WTC11 (cell line): ENCODE results near the gene AFP. TPM values are rescaled to one million over a fixed set of nuclear protein-coding genes. Genes with fewer than 3 reads are reported as not detected.

ENCODE experiments used
- ATAC-seq: fragments of 200-7000 bp; cut with Tn5 transposase; 2 replicates; pipeline ENCODE4 v1.10.0; 2021; ENCODE audit warnings: mild to moderate bottlenecking, moderate library complexity
- CTCF ChIA-PET: fragments of 300-600 bp; sonication (Branson Sonifier 250); formaldehyde crosslinking; loops from one replicate; lab custom pipeline; 2021; ENCODE audit warnings: antibody characterized with exemption; lab: Charles Lee
- POLR2A ChIA-PET: fragments of 350-600 bp; sonication (Branson Sonifier 250); formaldehyde crosslinking; loops from one replicate; lab custom pipeline; 2021; ENCODE audit warnings: antibody characterized with exemption; lab: Charles Lee
- DNase-seq: peaks from one replicate; pipeline ENCODE4 v3.0.0; 2021; ENCODE audit warnings: low spot score
- H3K27ac Mint-ChIP-seq: 2 replicates; pipeline ENCODE4 v1.8.0; 2021; ENCODE audit warnings: mixed read lengths
- H3K27me3 Mint-ChIP-seq: 2 replicates; pipeline ENCODE4 v1.8.0; 2021; ENCODE audit warnings: low read depth, mild to moderate bottlenecking, moderate library complexity, mixed read lengths
- H3K36me3 Mint-ChIP-seq: 2 replicates; pipeline ENCODE4 v1.8.0; 2021; ENCODE audit warnings: mixed read lengths
- H3K4me1 Mint-ChIP-seq: 2 replicates; pipeline ENCODE4 v1.8.0; 2022; ENCODE audit warnings: mixed read lengths
- H3K4me3 Mint-ChIP-seq: 2 replicates; pipeline ENCODE4 v1.8.0; 2021; ENCODE audit warnings: mild to moderate bottlenecking, moderate library complexity, mixed read lengths
- H3K9me3 Mint-ChIP-seq: 2 replicates; pipeline ENCODE4 v1.8.0; 2021; ENCODE audit warnings: mixed read lengths
- ATF6 ChIP-seq: sonication (generic); formaldehyde crosslinking; IDR thresholded peaks from 2 replicates; pipeline ENCODE4 v1.8.1; 2023; ENCODE audit warnings: mild to moderate bottlenecking, missing genetic modification reagents
- CREB1 ChIP-seq: sonication (generic); formaldehyde crosslinking; IDR thresholded peaks from 2 replicates; pipeline ENCODE4 v1.8.0; 2023; ENCODE audit warnings: mild to moderate bottlenecking, missing genetic modification reagents
- FOXJ3 ChIP-seq: sonication (generic); formaldehyde crosslinking; IDR thresholded peaks from 2 replicates; pipeline ENCODE4 v1.9.0; 2021; ENCODE audit warnings: missing genetic modification reagents, mild to moderate bottlenecking, borderline replicate concordance
- GRHL2 ChIP-seq: fragments of 250-450 bp; sonication (Bioruptor Pico); IDR thresholded peaks from 2 replicates; pipeline ENCODE4 v1.8.0; 2022; ENCODE audit warnings: mild to moderate bottlenecking, moderate library complexity; ENCODE audit not compliant: insufficient replicate concordance, severe bottlenecking
- JAZF1 ChIP-seq: fragments of 250-450 bp; sonication (Bioruptor Pico); IDR thresholded peaks from 2 replicates; pipeline ENCODE4 v1.9.0; 2021; ENCODE audit warnings: moderate library complexity, mild to moderate bottlenecking, inconsistent platforms
- JUN ChIP-seq: sonication (generic); formaldehyde crosslinking; IDR thresholded peaks from 2 replicates; pipeline ENCODE4 v1.8.0; 2023; ENCODE audit warnings: mild to moderate bottlenecking, missing genetic modification reagents
- NR3C1 ChIP-seq: sonication (generic); formaldehyde crosslinking; conservative IDR thresholded peaks from 2 replicates; pipeline ENCODE4 v1.8.1; 2023; ENCODE audit warnings: low read depth, mild to moderate bottlenecking, missing genetic modification reagents
- SMAD3 ChIP-seq: sonication (generic); formaldehyde crosslinking; IDR thresholded peaks from 2 replicates; pipeline ENCODE4 v1.8.0; 2022; ENCODE audit warnings: missing genetic modification reagents, mild to moderate bottlenecking, borderline replicate concordance
- SP1 ChIP-seq: sonication (generic); formaldehyde crosslinking; conservative IDR thresholded peaks from 2 replicates; pipeline ENCODE4 v1.8.1; 2022; ENCODE audit warnings: missing genetic modification reagents
- ZBTB43 ChIP-seq: sonication (generic); formaldehyde crosslinking; IDR thresholded peaks from 2 replicates; pipeline ENCODE4 v1.8.1; 2023; ENCODE audit warnings: mild to moderate bottlenecking, missing genetic modification reagents
- ZNF263 ChIP-seq: sonication (generic); formaldehyde crosslinking; IDR thresholded peaks from 2 replicates; pipeline ENCODE4 v1.8.1; 2022; ENCODE audit warnings: low read depth, mild to moderate bottlenecking, moderate library complexity, missing genetic modification reagents
- ZNF512 ChIP-seq: sonication (generic); formaldehyde crosslinking; IDR thresholded peaks from 2 replicates; pipeline ENCODE4 v1.8.1; 2022; ENCODE audit warnings: missing genetic modification reagents, borderline replicate concordance
- ZNF532 ChIP-seq: fragments of 250-450 bp; sonication (Bioruptor Pico); IDR thresholded peaks from 2 replicates; pipeline ENCODE4 v1.9.0; 2021; ENCODE audit warnings: mild to moderate bottlenecking, borderline replicate concordance
- total RNA-seq: library from RNA; stranded (reverse); gene quantifications from 3 replicates; pipeline ENCODE4 v1.2.3, GENCODE V29; 2021
- TF ChIP-seq, protein P1 (sequence below): sonication (generic); formaldehyde crosslinking; IDR thresholded peaks from 2 replicates; pipeline ENCODE4 v1.8.1; 2023; ENCODE audit warnings: mild to moderate bottlenecking, moderate library complexity, missing genetic modification reagents
- TF ChIP-seq, protein P2 (sequence below): sonication (generic); formaldehyde crosslinking; conservative IDR thresholded peaks from 2 replicates; pipeline ENCODE4 v1.8.1; 2023; ENCODE audit warnings: mild to moderate bottlenecking, low read depth, missing genetic modification reagents, moderate library complexity
- TF ChIP-seq, protein P3 (sequence below): sonication (generic); formaldehyde crosslinking; IDR thresholded peaks from 2 replicates; pipeline ENCODE4 v1.8.0; 2022; ENCODE audit warnings: mild to moderate bottlenecking, missing genetic modification reagents
- TF ChIP-seq, protein P4 (sequence below): sonication (generic); formaldehyde crosslinking; IDR thresholded peaks from 2 replicates; pipeline ENCODE4 v1.8.0; 2023; ENCODE audit warnings: mild to moderate bottlenecking, missing genetic modification reagents

AFP gene
- total RNA-seq, 1 experiment from 2014 or later: 1.8 TPM

GRCh38 chr4:73414936-73415271 is 21.1 kb upstream of the AFP start:
- Mint-ChIP-seq H3K36me3 (no peaks in the 10 kb centered on the region), H3K27me3 (no peaks in the 10 kb centered on the region), H3K27ac (no peak overlapping the region), H3K4me3 (no peak overlapping the region), H3K9me3 (no peaks in the 10 kb centered on the region), H3K4me1 (peaks cover 3% of the 10 kb centered on the region; the same call in 1 of the 2 replicates)
- ChIA-PET POLR2A (no interaction called here), CTCF (interaction anchor here (2.8 kb wide), 1 partner anchor 31 kb away, joined by 8 read pairs; no protein-coding TSS in a partner anchor)
- no peak for DNase-seq
- no peak for ATAC-seq
- TF ChIP-seq ZNF263: no peak
- TF ChIP-seq, protein P1, sequence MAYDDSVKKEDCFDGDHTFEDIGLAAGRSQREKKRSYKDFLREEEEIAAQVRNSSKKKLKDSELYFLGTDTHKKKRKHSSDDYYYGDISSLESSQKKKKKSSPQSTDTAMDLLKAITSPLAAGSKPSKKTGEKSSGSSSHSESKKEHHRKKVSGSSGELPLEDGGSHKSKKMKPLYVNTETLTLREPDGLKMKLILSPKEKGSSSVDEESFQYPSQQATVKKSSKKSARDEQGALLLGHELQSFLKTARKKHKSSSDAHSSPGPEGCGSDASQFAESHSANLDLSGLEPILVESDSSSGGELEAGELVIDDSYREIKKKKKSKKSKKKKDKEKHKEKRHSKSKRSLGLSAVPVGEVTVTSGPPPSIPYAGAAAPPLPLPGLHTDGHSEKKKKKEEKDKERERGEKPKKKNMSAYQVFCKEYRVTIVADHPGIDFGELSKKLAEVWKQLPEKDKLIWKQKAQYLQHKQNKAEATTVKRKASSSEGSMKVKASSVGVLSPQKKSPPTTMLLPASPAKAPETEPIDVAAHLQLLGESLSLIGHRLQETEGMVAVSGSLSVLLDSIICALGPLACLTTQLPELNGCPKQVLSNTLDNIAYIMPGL (CRISPR knock-in tag): no peak
- no peak for TF ChIP-seq CREB1 (CRISPR knock-in tag)
- no peak for TF ChIP-seq ZNF512 (CRISPR knock-in tag)
- TF ChIP-seq, protein P2, sequence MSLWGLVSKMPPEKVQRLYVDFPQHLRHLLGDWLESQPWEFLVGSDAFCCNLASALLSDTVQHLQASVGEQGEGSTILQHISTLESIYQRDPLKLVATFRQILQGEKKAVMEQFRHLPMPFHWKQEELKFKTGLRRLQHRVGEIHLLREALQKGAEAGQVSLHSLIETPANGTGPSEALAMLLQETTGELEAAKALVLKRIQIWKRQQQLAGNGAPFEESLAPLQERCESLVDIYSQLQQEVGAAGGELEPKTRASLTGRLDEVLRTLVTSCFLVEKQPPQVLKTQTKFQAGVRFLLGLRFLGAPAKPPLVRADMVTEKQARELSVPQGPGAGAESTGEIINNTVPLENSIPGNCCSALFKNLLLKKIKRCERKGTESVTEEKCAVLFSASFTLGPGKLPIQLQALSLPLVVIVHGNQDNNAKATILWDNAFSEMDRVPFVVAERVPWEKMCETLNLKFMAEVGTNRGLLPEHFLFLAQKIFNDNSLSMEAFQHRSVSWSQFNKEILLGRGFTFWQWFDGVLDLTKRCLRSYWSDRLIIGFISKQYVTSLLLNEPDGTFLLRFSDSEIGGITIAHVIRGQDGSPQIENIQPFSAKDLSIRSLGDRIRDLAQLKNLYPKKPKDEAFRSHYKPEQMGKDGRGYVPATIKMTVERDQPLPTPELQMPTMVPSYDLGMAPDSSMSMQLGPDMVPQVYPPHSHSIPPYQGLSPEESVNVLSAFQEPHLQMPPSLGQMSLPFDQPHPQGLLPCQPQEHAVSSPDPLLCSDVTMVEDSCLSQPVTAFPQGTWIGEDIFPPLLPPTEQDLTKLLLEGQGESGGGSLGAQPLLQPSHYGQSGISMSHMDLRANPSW: no peak
- TF ChIP-seq, protein P3, sequence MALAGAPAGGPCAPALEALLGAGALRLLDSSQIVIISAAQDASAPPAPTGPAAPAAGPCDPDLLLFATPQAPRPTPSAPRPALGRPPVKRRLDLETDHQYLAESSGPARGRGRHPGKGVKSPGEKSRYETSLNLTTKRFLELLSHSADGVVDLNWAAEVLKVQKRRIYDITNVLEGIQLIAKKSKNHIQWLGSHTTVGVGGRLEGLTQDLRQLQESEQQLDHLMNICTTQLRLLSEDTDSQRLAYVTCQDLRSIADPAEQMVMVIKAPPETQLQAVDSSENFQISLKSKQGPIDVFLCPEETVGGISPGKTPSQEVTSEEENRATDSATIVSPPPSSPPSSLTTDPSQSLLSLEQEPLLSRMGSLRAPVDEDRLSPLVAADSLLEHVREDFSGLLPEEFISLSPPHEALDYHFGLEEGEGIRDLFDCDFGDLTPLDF: no peak
- TF ChIP-seq NR3C1 (CRISPR knock-in tag): no peak
- no peak for TF ChIP-seq SP1 (CRISPR knock-in tag)
- no peak for TF ChIP-seq FOXJ3
- TF ChIP-seq ATF6 (CRISPR knock-in tag): no peak
- no peak for TF ChIP-seq ZBTB43 (CRISPR knock-in tag)
- TF ChIP-seq, protein P4, sequence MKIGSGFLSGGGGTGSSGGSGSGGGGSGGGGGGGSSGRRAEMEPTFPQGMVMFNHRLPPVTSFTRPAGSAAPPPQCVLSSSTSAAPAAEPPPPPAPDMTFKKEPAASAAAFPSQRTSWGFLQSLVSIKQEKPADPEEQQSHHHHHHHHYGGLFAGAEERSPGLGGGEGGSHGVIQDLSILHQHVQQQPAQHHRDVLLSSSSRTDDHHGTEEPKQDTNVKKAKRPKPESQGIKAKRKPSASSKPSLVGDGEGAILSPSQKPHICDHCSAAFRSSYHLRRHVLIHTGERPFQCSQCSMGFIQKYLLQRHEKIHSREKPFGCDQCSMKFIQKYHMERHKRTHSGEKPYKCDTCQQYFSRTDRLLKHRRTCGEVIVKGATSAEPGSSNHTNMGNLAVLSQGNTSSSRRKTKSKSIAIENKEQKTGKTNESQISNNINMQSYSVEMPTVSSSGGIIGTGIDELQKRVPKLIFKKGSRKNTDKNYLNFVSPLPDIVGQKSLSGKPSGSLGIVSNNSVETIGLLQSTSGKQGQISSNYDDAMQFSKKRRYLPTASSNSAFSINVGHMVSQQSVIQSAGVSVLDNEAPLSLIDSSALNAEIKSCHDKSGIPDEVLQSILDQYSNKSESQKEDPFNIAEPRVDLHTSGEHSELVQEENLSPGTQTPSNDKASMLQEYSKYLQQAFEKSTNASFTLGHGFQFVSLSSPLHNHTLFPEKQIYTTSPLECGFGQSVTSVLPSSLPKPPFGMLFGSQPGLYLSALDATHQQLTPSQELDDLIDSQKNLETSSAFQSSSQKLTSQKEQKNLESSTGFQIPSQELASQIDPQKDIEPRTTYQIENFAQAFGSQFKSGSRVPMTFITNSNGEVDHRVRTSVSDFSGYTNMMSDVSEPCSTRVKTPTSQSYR (CRISPR knock-in tag): no peak
- no peak for TF ChIP-seq JAZF1 (CRISPR knock-in tag)
- TF ChIP-seq JUN (CRISPR knock-in tag): no peak
- no peak for TF ChIP-seq GRHL2 (CRISPR knock-in tag)
- no peak for TF ChIP-seq ZNF532 (CRISPR knock-in tag)
- no peak for TF ChIP-seq SMAD3 (CRISPR knock-in tag)
